OCI-LY3 (cell line): ENCODE data around the gene OARD1.
A peak's percentile ranks its signal among the peaks of the same experiment; 100 is the strongest.
"Not testable (repeated sequence)": the region's sequence is repeated elsewhere in the genome, so short reads cannot be mapped to it uniquely, and the experiment has no call there.

Experiments
- H2AFZ ChIP-seq: fragments of 200-600, 300-600 bp; shearing (Covaris generic); 2 replicates; pipeline ENCODE4 v1.6.0; 2014; ENCODE audit warnings: antibody characterized with exemption, low read depth, low read length
- H3K27ac ChIP-seq: fragments of 200-600, 300-600 bp; sonication (generic); 2 replicates; pipeline ENCODE4 v1.5.1; 2014; ENCODE audit warnings: mild to moderate bottlenecking, low read length, moderate library complexity, mixed read lengths
- H3K27me3 ChIP-seq: fragments of 200-600, 300-600 bp; sonication (generic); 2 replicates; pipeline ENCODE4 v1.6.1; 2014; ENCODE audit warnings: low read depth, low read length, mixed read lengths
- H3K36me3 ChIP-seq: fragments of 200-600, 300-600 bp; sonication (generic); replicated peaks from 2 replicates; pipeline ENCODE3; 2014; ENCODE audit warnings: low read depth, low read length, mixed read lengths
- H3K4me1 ChIP-seq: fragments of 300-600, 200-600 bp; sonication (generic); 2 replicates; pipeline ENCODE4 v1.6.1; 2014; ENCODE audit warnings: low read length, mixed read lengths
- H3K4me2 ChIP-seq: fragments of 200-600, 300-600 bp; sonication (generic); 2 replicates; pipeline ENCODE4 v1.6.1; 2014; ENCODE audit warnings: low read length, mixed read lengths
- H3K4me3 ChIP-seq: fragments of 300-600, 200-600 bp; sonication (generic); 2 replicates; pipeline ENCODE4 v1.5.1; 2014; ENCODE audit warnings: antibody characterized with exemption, mild to moderate bottlenecking, low read length, moderate library complexity
- H3K79me2 ChIP-seq: fragments of 300-600, 200-600 bp; shearing (Covaris generic); 2 replicates; pipeline ENCODE4 v1.6.1; 2014; ENCODE audit warnings: mild to moderate bottlenecking, low read length, mixed read lengths
- H3K9ac ChIP-seq: fragments of 300-600, 200-600 bp; shearing (Covaris generic); 2 replicates; pipeline ENCODE4 v1.6.0; 2014; ENCODE audit warnings: mild to moderate bottlenecking, low read length, moderate library complexity
- H3K9me3 ChIP-seq: fragments of 200-600, 300-600 bp; shearing (Covaris generic); 2 replicates; pipeline ENCODE4 v1.6.1; 2014; ENCODE audit warnings: low read length, mixed read lengths; ENCODE audit not compliant: insufficient read depth
- H4K20me1 ChIP-seq: fragments of 200-600, 300-600 bp; sonication (generic); 2 replicates; pipeline ENCODE4 v1.6.1; 2016; ENCODE audit warnings: low read length, mixed read lengths; ENCODE audit not compliant: insufficient read depth
- CTCF ChIP-seq: fragments of 200-600, 300-600 bp; sonication (generic); IDR thresholded peaks from 2 replicates; pipeline ENCODE4 v1.5.1; 2014; ENCODE audit warnings: antibody characterized with exemption, low read length, low read depth
- EZH2phosphoT487 ChIP-seq: fragments of 200-600 bp; shearing (Covaris generic); IDR thresholded peaks from 2 replicates; pipeline ENCODE4 v1.6.1; 2018; ENCODE audit warnings: antibody characterized with exemption, mixed run types, low read depth

The OARD1 gene

GRCh38 chr6:41022294-41022693 is 49.9 kb downstream of the OARD1 start:
- no peaks in the 10 kb centered on the region for H3K9me3 ChIP-seq
- H4K20me1 ChIP-seq = no peaks in the 10 kb centered on the region
- H3K9ac ChIP-seq = no peak overlapping the region
- no peak overlapping the region for H3K27ac ChIP-seq
- no peak overlapping the region for H3K4me3 ChIP-seq
- H3K27me3 ChIP-seq = no peaks in the 10 kb centered on the region
- no peaks in the 10 kb centered on the region for H3K36me3 ChIP-seq
- no peaks in the 10 kb centered on the region for H3K79me2 ChIP-seq
- H3K4me2 ChIP-seq = no peak overlapping the region
- TF ChIP-seq CTCF = no peak
- TF ChIP-seq EZH2phosphoT487 = no peak
- peaks cover 5% of the 10 kb centered on the region for H3K4me1 ChIP-seq
- H2AFZ ChIP-seq = no peak overlapping the region

- no peaks in the 10 kb centered on the region for H3K9me3 ChIP-seq
- no peaks in the 10 kb centered on the region for H3K79me2 ChIP-seq
- H3K4me2 ChIP-seq = no peak overlapping the region
- no peaks in the 10 kb centered on the region for H4K20me1 ChIP-seq
- H3K27me3 ChIP-seq = no peaks in the 10 kb centered on the region
- H3K27ac ChIP-seq = no peak overlapping the region
- no peak for TF ChIP-seq EZH2phosphoT487
- TF ChIP-seq CTCF = peak; percentile 28; the same call in 1 of the 2 replicates
- H2AFZ ChIP-seq = no peak overlapping the region
- H3K9ac ChIP-seq = no peak overlapping the region
- H3K36me3 ChIP-seq = no peaks in the 10 kb centered on the region
- H3K4me3 ChIP-seq = no peak overlapping the region
- no peaks in the 10 kb centered on the region; the same call in 1 of the 2 replicates for H3K4me1 ChIP-seq
Measured at GRCh38 chr6:41021832-41022231, 50.3 kb downstream of the OARD1 start.

GRCh38 chr6:41017663-41018062 is 54.5 kb downstream of the OARD1 start:
- Histone ChIP-seq H3K9me3 (no peaks in the 10 kb centered on the region), H3K4me3 (no peak overlapping the region), H3K9ac (no peak overlapping the region), H3K4me2 (no peak overlapping the region), H3K79me2 (no peaks in the 10 kb centered on the region), H4K20me1 (no peaks in the 10 kb centered on the region), H2AFZ (no peak overlapping the region), H3K36me3 (no peaks in the 10 kb centered on the region), H3K27me3 (no peaks in the 10 kb centered on the region), H3K27ac (no peak overlapping the region), H3K4me1 (no peaks in the 10 kb centered on the region)
- TF ChIP-seq CTCF (no peak), EZH2phosphoT487 (no peak)

GRCh38 chr6:41015860-41016259 is 56.3 kb downstream of the OARD1 start:
- H3K27me3 ChIP-seq, H3K4me2 ChIP-seq, H4K20me1 ChIP-seq, H3K79me2 ChIP-seq, H2AFZ ChIP-seq, H3K9me3 ChIP-seq, H3K36me3 ChIP-seq, H3K4me1 ChIP-seq, H3K4me3 ChIP-seq, H3K27ac ChIP-seq, H3K9ac ChIP-seq: not testable (repeated sequence)

GRCh38 chr6:41014780-41015179 is 57.4 kb downstream of the OARD1 start:
- no peaks in the 10 kb centered on the region for H4K20me1 ChIP-seq
- H3K9ac ChIP-seq = no peak overlapping the region
- TF ChIP-seq EZH2phosphoT487 (no peak), CTCF (no peak)
- H3K4me1 ChIP-seq = no peaks in the 10 kb centered on the region
- no peak overlapping the region for H3K27ac ChIP-seq
- no peak overlapping the region for H3K4me2 ChIP-seq
- H3K9me3 ChIP-seq = no peaks in the 10 kb centered on the region
- no peaks in the 10 kb centered on the region for H3K36me3 ChIP-seq
- H3K79me2 ChIP-seq = no peaks in the 10 kb centered on the region
- H3K4me3 ChIP-seq = no peak overlapping the region
- H2AFZ ChIP-seq = no peak overlapping the region
- H3K27me3 ChIP-seq = 0 out of 2 replicates have a peak, but pooled peaks cover 4% of the 10 kb centered on the region
